Adipocyte (in vitro differentiated cells): ENCODE data around the gene IRF2.

ENCODE experiments used
- DNase-seq: peaks from one replicate; pipeline ENCODE4 v3.0.0-alpha.2; 2015; ENCODE audit warnings: low read depth
- H3K27me3 ChIP-seq: replicated peaks from 2 replicates; pipeline ENCODE4 v1.7.0; 2013; ENCODE audit warnings: mild to moderate bottlenecking, low read length, moderate library complexity; ENCODE audit not compliant: control insufficient read depth, insufficient read depth
- H3K36me3 ChIP-seq: 2 replicates; pipeline ENCODE4 v1.7.0; 2013; ENCODE audit warnings: low read length, mild to moderate bottlenecking, moderate library complexity; ENCODE audit not compliant: control insufficient read depth, insufficient read depth, severe bottlenecking
- H3K4me1 ChIP-seq: 2 replicates; pipeline ENCODE4 v1.7.0; 2013; ENCODE audit warnings: mild to moderate bottlenecking, low read length, moderate library complexity; ENCODE audit not compliant: control insufficient read depth, insufficient read depth
- H3K4me3 ChIP-seq: 2 replicates; pipeline ENCODE4 v1.7.0; 2013; ENCODE audit warnings: mild to moderate bottlenecking, low read length, moderate library complexity
- H3K9ac ChIP-seq: 2 replicates; pipeline ENCODE4 v1.7.0; 2013; ENCODE audit warnings: mild to moderate bottlenecking, low read length, moderate library complexity
- H3K9me3 ChIP-seq: 2 replicates; pipeline ENCODE4 v1.7.0; 2013; ENCODE audit warnings: mild to moderate bottlenecking, low read length, moderate library complexity; ENCODE audit not compliant: control insufficient read depth

IRF2 gene

GRCh38 chr4:184439856-184440594, 34.3 kb downstream of the IRF2 start:
- DNase-seq, result no peak
- H3K36me3 ChIP-seq, result no peaks in the 10 kb centered on the region

GRCh38 chr4:184439386-184439785, 35.0 kb downstream of the IRF2 start:
- Histone ChIP-seq H3K36me3 (no peaks in the 10 kb centered on the region), H3K9ac (peak overlapping the region; percentile 61), H3K4me1 (peaks cover 31% of the 10 kb centered on the region), H3K4me3 (peak overlapping the region; percentile 34), H3K9me3 (no peaks in the 10 kb centered on the region), H3K27me3 (no peaks in the 10 kb centered on the region)
- DNase-seq, result no peak

More at GRCh38 chr4:184439856-184440594, 34.3 kb downstream of the IRF2 start:
- Histone ChIP-seq H3K9me3 (no peaks in the 10 kb centered on the region), H3K4me3 (peak overlapping the region; percentile 34), H3K4me1 (peaks cover 31% of the 10 kb centered on the region), H3K9ac (peak overlapping the region; percentile 61), H3K27me3 (no peaks in the 10 kb centered on the region)

GRCh38 chr4:184438375-184438774, 36.0 kb downstream of the IRF2 start:
- Histone ChIP-seq H3K9me3 (no peaks in the 10 kb centered on the region), H3K9ac (no peak overlapping the region), H3K36me3 (no peaks in the 10 kb centered on the region), H3K27me3 (no peaks in the 10 kb centered on the region), H3K4me3 (no peak overlapping the region), H3K4me1 (peaks cover 27% of the 10 kb centered on the region)
- no peak for DNase-seq

- DNase-seq, result no peak
- H3K36me3 ChIP-seq, result no peaks in the 10 kb centered on the region
- H3K4me1 ChIP-seq, result peaks cover 27% of the 10 kb centered on the region
- H3K9me3 ChIP-seq, result no peaks in the 10 kb centered on the region
- H3K27me3 ChIP-seq, result no peaks in the 10 kb centered on the region
- H3K4me3 ChIP-seq, result no peak overlapping the region
- no peak overlapping the region for H3K9ac ChIP-seq
Observed at GRCh38 chr4:184437565-184438265, 36.6 kb downstream of the IRF2 start.

- peaks cover 3% of the 10 kb centered on the region for H3K4me1 ChIP-seq
- H3K9me3 ChIP-seq, result no peaks in the 10 kb centered on the region
- no peak for DNase-seq
- no peaks in the 10 kb centered on the region for H3K27me3 ChIP-seq
- H3K36me3 ChIP-seq, result no peaks in the 10 kb centered on the region
- H3K4me3 ChIP-seq, result no peak overlapping the region
- no peak overlapping the region for H3K9ac ChIP-seq
Observed at GRCh38 chr4:184434501-184435066, 39.8 kb downstream of the IRF2 start.

- Histone ChIP-seq H3K4me1 (no peaks in the 10 kb centered on the region), H3K9me3 (no peaks in the 10 kb centered on the region), H3K36me3 (no peaks in the 10 kb centered on the region), H3K27me3 (no peaks in the 10 kb centered on the region), H3K9ac (no peak overlapping the region), H3K4me3 (no peak overlapping the region)
- DNase-seq, result no peak
Observed at GRCh38 chr4:184434021-184434420, 40.3 kb downstream of the IRF2 start.

GRCh38 chr4:184433258-184433892, 41.0 kb downstream of the IRF2 start:
- Histone ChIP-seq H3K9me3 (no peaks in the 10 kb centered on the region), H3K36me3 (peaks cover under 1% of the 10 kb centered on the region), H3K4me1 (no peaks in the 10 kb centered on the region), H3K4me3 (no peak overlapping the region), H3K27me3 (no peaks in the 10 kb centered on the region), H3K9ac (no peak overlapping the region)
- DNase-seq, result no peak

GRCh38 chr4:184432127-184432922, 42.0 kb downstream of the IRF2 start:
- Histone ChIP-seq H3K9ac (no peak overlapping the region), H3K4me1 (no peaks in the 10 kb centered on the region), H3K36me3 (peaks cover 11% of the 10 kb centered on the region), H3K27me3 (no peaks in the 10 kb centered on the region), H3K9me3 (no peaks in the 10 kb centered on the region), H3K4me3 (no peak overlapping the region)
- DNase-seq, result no peak

GRCh38 chr4:184430163-184430562, 44.2 kb downstream of the IRF2 start:
- no peaks in the 10 kb centered on the region for H3K4me1 ChIP-seq
- H3K4me3 ChIP-seq, result no peak overlapping the region
- H3K9me3 ChIP-seq, result no peaks in the 10 kb centered on the region
- no peaks in the 10 kb centered on the region for H3K27me3 ChIP-seq
- no peak for DNase-seq
- H3K36me3 ChIP-seq, result peaks cover 32% of the 10 kb centered on the region
- H3K9ac ChIP-seq, result no peak overlapping the region

- H3K4me3 ChIP-seq, result no peak overlapping the region
- no peaks in the 10 kb centered on the region for H3K27me3 ChIP-seq
- H3K4me1 ChIP-seq, result no peaks in the 10 kb centered on the region
- peaks cover 45% of the 10 kb centered on the region for H3K36me3 ChIP-seq
- DNase-seq, result no peak
- H3K9ac ChIP-seq, result no peak overlapping the region
- H3K9me3 ChIP-seq, result no peaks in the 10 kb centered on the region
Observed at GRCh38 chr4:184428787-184429186, 45.6 kb downstream of the IRF2 start.
